Measurements from ENCODE around the gene EMILIN3. TPM values are rescaled to one million over a fixed set of nuclear protein-coding genes. Genes with fewer than 3 reads are reported as not detected.

EMILIN3 gene
- polyA plus RNA-seq, 1 of the 3 experiments (the other 2 are of a cell fraction): 0.02 TPM

DNA sequence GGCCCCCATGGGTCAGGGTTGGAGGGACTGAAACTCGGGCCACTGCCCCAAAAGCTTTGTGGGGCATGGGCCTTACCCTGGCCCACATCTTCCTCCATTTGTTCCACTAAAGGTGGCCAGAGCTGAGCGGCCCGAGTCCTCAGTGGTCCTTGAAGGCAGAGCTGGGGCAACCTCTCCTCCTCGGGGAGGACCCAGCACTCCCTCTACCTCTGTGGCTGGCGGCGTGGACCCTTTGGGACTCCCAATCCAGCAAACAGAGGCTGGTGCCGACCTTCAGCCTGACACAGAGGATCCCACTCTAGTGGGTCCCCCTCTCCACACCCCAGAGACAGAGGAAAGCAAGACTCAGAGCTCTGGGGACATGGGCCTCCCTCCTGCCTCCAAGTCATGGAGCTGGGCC, 16.7 kb downstream of the EMILIN3 start:
- Histone ChIP-seq H3K27ac (ENCODE audit: low read depth in 2 of 2, low read length in 1 of 2) (no peak overlapping the region), H3F3A (replicated peaks; ENCODE audit: insufficient read depth) (no peaks in the 10 kb centered on the region), H3K9me2 (no peaks in the 10 kb centered on the region), H3K4me1 (ENCODE audit: control insufficient read depth in 1 of 2, insufficient read depth in 2 of 2, low read depth in 1 of 2, low read length in 1 of 2) (no peaks in the 10 kb centered on the region), H3K79me2 (ENCODE audit: insufficient read depth) (no peaks in the 10 kb centered on the region), H3K4me3 (ENCODE audit: low read depth in 2 of 2, low read length in 1 of 2) (no peak overlapping the region), H4K20me1 (ENCODE audit: insufficient read depth) (no peaks in the 10 kb centered on the region), H3K4me2 (no peak overlapping the region), H2AFZ (ENCODE audit: low read depth) (no peak overlapping the region), H3K36me3 (replicated peaks in 1 of 2; ENCODE audit: control insufficient read depth in 1 of 2, insufficient read depth in 2 of 2, low read length in 1 of 2) (no peaks in the 10 kb centered on the region), H3K9me3 (no peaks in the 10 kb centered on the region), H3K9ac (no peak overlapping the region), H3K27me3 (ENCODE audit: insufficient read depth) (no peaks in the 10 kb centered on the region)
- ChIA-PET POLR2A (no interaction called here), CTCF (interaction anchor here (0.6 to 3.3 kb wide), 5 partner anchors 9 to 305 kb away, joined by 3 to 13 read pairs (median 6); partner anchors contain the start of gene LPIN3)
- TF ChIP-seq FOXJ3 (CRISPR knock-in tag; IDR thresholded peaks at IDR 0.05): no peak
- TF ChIP-seq POLR2AphosphoS5 (IDR thresholded peaks at IDR 0.05; ENCODE audit: low read depth, low read length): no peak
- TF ChIP-seq SIN3A (IDR thresholded peaks at IDR 0.05; ENCODE audit: borderline replicate concordance, low read depth, low read length): no peak
- TF ChIP-seq TAF1 (IDR thresholded peaks at IDR 0.05; ENCODE audit: borderline replicate concordance, low read depth, low read length): no peak
- TF ChIP-seq RFX5 (IDR thresholded peaks at IDR 0.05; ENCODE audit: low read length): no peak
- TF ChIP-seq FOXM1 (IDR thresholded peaks at IDR 0.05; ENCODE audit: low read depth): no peak
- TF ChIP-seq CHD2 (IDR thresholded peaks at IDR 0.05; ENCODE audit: low read length, partially characterized antibody): no peak
- TF ChIP-seq TCF12 (IDR thresholded peaks at IDR 0.05): no peak
- WGBS (ENCODE audit: low lambda C conversion rate): no CpG with 5 or more reads among the region's 7 CpGs
- no peak for DNase-seq

DNA sequence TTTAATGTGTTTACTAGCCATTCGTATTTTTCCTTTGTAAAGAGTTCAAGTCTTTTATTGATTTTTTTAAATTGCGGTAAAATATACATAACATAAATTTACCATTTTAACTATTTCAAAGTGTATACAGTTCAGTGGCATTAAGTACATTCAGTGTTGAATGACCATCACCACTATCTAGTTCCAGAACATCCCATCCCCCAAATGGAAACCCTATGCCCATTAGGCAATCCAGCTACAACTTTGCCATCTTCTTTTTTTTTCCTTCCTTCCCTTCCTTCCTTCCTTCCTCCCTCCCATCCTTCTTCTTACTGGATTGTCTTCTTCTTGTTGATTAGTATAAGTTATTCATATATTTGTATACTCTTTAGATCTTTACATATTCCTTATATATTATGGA, 17.4 kb downstream of the EMILIN3 start:
- no peaks in the 10 kb centered on the region for H3K9me2 ChIP-seq
- H3K4me1 ChIP-seq (ENCODE audit: control insufficient read depth in 1 of 2, insufficient read depth in 2 of 2, low read depth in 1 of 2, low read length in 1 of 2): no peaks in the 10 kb centered on the region; a peak in 1 of 4 replicates
- no peaks in the 10 kb centered on the region for H4K20me1 ChIP-seq (ENCODE audit: insufficient read depth)
- no peak overlapping the region for H3K4me2 ChIP-seq
- H3K36me3 ChIP-seq (replicated peaks in 1 of 2; ENCODE audit: control insufficient read depth in 1 of 2, insufficient read depth in 2 of 2, low read length in 1 of 2): no peaks in the 10 kb centered on the region
- no peaks in the 10 kb centered on the region for H3K9me3 ChIP-seq
- POLR2A ChIA-PET: no interaction called here
- 86% methylated on average over 2 of the region's 2 CpGs for WGBS (ENCODE audit: low lambda C conversion rate)
- no peak overlapping the region for H3K9ac ChIP-seq
- CTCF ChIA-PET: interaction anchor here (1.1 to 3.3 kb wide), 2 partner anchors 10 to 11 kb away, joined by 3 to 13 read pairs; no protein-coding TSS in a partner anchor
- H3K27me3 ChIP-seq (ENCODE audit: insufficient read depth): no peaks in the 10 kb centered on the region
- H2AFZ ChIP-seq (ENCODE audit: low read depth): no peak overlapping the region
- DNase-seq: no peak
- no peaks in the 10 kb centered on the region for H3F3A ChIP-seq (replicated peaks; ENCODE audit: insufficient read depth)
- H3K79me2 ChIP-seq (ENCODE audit: insufficient read depth): no peaks in the 10 kb centered on the region
- no peak overlapping the region for H3K27ac ChIP-seq (ENCODE audit: low read depth in 2 of 2, low read length in 1 of 2)
- no peak overlapping the region for H3K4me3 ChIP-seq (ENCODE audit: low read depth in 2 of 2, low read length in 1 of 2)
- TF ChIP-seq RFX5 (IDR thresholded peaks at IDR 0.05; ENCODE audit: low read length) (no peak), TCF12 (IDR thresholded peaks at IDR 0.05) (no peak), RAD21 (IDR thresholded peaks at IDR 0.05; ENCODE audit: low read length) (no peak), SIN3A (IDR thresholded peaks at IDR 0.05; ENCODE audit: borderline replicate concordance, low read depth, low read length) (no peak), FOXM1 (IDR thresholded peaks at IDR 0.05; ENCODE audit: low read depth) (no peak), EZH2phosphoT487 (IDR thresholded peaks at IDR 0.05; ENCODE audit: borderline replicate concordance, low read depth) (no peak), RXRA (IDR thresholded peaks at IDR 0.05; ENCODE audit: borderline replicate concordance, low read depth) (no peak), MEF2A (IDR thresholded peaks at IDR 0.05; ENCODE audit: borderline replicate concordance, low read depth) (no peak), POLR2AphosphoS5 (IDR thresholded peaks at IDR 0.05; ENCODE audit: low read depth, low read length) (no peak), GATA2 (CRISPR knock-in tag; IDR thresholded peaks at IDR 0.05) (no peak), NRF1 (IDR thresholded peaks at IDR 0.05; ENCODE audit: low read depth, low read length) (no peak)
- TF ChIP-seq, protein P1, sequence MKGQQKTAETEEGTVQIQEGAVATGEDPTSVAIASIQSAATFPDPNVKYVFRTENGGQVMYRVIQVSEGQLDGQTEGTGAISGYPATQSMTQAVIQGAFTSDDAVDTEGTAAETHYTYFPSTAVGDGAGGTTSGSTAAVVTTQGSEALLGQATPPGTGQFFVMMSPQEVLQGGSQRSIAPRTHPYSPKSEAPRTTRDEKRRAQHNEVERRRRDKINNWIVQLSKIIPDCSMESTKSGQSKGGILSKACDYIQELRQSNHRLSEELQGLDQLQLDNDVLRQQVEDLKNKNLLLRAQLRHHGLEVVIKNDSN (IDR thresholded peaks at IDR 0.05; ENCODE audit: borderline replicate concordance, low read depth): no peak
- TF ChIP-seq, protein P2, sequence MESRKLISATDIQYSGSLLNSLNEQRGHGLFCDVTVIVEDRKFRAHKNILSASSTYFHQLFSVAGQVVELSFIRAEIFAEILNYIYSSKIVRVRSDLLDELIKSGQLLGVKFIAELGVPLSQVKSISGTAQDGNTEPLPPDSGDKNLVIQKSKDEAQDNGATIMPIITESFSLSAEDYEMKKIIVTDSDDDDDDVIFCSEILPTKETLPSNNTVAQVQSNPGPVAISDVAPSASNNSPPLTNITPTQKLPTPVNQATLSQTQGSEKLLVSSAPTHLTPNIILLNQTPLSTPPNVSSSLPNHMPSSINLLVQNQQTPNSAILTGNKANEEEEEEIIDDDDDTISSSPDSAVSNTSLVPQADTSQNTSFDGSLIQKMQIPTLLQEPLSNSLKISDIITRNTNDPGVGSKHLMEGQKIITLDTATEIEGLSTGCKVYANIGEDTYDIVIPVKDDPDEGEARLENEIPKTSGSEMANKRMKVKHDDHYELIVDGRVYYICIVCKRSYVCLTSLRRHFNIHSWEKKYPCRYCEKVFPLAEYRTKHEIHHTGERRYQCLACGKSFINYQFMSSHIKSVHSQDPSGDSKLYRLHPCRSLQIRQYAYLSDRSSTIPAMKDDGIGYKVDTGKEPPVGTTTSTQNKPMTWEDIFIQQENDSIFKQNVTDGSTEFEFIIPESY (IDR thresholded peaks at IDR 0.05; ENCODE audit: borderline replicate concordance, low read depth): no peak
- TF ChIP-seq, protein P3, sequence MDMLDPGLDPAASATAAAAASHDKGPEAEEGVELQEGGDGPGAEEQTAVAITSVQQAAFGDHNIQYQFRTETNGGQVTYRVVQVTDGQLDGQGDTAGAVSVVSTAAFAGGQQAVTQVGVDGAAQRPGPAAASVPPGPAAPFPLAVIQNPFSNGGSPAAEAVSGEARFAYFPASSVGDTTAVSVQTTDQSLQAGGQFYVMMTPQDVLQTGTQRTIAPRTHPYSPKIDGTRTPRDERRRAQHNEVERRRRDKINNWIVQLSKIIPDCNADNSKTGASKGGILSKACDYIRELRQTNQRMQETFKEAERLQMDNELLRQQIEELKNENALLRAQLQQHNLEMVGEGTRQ (IDR thresholded peaks at IDR 0.05; ENCODE audit: borderline replicate concordance, low read depth, low read length): no peak
- TF ChIP-seq, protein P4, sequence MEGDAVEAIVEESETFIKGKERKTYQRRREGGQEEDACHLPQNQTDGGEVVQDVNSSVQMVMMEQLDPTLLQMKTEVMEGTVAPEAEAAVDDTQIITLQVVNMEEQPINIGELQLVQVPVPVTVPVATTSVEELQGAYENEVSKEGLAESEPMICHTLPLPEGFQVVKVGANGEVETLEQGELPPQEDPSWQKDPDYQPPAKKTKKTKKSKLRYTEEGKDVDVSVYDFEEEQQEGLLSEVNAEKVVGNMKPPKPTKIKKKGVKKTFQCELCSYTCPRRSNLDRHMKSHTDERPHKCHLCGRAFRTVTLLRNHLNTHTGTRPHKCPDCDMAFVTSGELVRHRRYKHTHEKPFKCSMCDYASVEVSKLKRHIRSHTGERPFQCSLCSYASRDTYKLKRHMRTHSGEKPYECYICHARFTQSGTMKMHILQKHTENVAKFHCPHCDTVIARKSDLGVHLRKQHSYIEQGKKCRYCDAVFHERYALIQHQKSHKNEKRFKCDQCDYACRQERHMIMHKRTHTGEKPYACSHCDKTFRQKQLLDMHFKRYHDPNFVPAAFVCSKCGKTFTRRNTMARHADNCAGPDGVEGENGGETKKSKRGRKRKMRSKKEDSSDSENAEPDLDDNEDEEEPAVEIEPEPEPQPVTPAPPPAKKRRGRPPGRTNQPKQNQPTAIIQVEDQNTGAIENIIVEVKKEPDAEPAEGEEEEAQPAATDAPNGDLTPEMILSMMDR (IDR thresholded peaks at IDR 0.05): no peak
- TF ChIP-seq, protein P5, sequence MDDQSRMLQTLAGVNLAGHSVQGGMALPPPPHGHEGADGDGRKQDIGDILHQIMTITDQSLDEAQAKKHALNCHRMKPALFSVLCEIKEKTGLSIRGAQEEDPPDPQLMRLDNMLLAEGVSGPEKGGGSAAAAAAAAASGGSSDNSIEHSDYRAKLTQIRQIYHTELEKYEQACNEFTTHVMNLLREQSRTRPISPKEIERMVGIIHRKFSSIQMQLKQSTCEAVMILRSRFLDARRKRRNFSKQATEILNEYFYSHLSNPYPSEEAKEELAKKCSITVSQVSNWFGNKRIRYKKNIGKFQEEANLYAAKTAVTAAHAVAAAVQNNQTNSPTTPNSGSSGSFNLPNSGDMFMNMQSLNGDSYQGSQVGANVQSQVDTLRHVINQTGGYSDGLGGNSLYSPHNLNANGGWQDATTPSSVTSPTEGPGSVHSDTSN (IDR thresholded peaks at IDR 0.05): no peak
- TF ChIP-seq, protein P6, sequence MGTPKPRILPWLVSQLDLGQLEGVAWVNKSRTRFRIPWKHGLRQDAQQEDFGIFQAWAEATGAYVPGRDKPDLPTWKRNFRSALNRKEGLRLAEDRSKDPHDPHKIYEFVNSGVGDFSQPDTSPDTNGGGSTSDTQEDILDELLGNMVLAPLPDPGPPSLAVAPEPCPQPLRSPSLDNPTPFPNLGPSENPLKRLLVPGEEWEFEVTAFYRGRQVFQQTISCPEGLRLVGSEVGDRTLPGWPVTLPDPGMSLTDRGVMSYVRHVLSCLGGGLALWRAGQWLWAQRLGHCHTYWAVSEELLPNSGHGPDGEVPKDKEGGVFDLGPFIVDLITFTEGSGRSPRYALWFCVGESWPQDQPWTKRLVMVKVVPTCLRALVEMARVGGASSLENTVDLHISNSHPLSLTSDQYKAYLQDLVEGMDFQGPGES (IDR thresholded peaks at IDR 0.05; ENCODE audit: low read depth, low read length): no peak
